ENCODE results near the gene B9D1. TPM values are rescaled to one million over a fixed set of nuclear protein-coding genes. Genes with fewer than 3 reads are reported as not detected.

B9D1 gene
- total and polyA plus RNA-seq, 2 of the 13 experiments (the other 11 are each of a cell fraction or from before 2014, with no cell fraction given) = 27.7 to 31.1 TPM

DNA sequence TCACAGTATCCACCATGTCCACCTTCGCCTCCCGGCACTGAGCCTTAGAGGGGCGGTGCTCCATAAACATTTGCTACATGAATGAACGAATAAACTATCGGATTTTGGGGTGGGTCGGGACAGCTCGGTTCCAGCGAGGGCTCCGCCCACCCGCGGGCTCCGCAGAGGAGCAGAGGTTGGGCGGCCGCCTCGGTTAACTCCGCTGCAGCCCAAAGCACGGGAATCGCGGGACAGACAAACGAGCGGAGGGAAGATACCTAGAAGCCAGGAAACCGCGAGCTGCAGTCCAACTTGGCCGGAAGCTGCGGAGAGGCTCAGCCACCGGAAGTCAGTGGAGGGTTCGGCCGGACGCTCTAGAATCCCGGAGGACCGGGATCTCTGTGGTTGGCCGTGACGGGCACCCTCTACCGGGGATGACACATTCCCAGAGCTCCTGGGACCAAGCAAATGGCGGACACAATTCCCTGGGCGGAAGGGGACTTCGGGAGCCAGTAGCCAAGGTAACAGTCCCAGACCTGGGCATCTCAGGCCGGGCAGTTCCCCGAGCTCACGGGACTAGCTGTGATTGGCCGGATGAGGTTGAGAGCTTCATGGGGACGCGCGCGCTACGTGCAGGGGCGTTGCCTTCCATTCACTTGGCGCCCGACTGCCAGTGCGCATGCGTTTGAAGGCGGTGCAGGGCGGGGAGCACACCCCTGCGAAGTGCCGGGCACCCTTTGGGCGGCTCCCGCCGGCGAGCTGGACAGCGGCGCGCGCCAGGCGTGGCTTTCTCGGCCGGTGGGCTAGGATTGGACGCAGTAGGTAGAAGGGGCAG, 15.3 kb upstream of the B9D1 start (continued):
- TF ChIP-seq, protein P1, sequence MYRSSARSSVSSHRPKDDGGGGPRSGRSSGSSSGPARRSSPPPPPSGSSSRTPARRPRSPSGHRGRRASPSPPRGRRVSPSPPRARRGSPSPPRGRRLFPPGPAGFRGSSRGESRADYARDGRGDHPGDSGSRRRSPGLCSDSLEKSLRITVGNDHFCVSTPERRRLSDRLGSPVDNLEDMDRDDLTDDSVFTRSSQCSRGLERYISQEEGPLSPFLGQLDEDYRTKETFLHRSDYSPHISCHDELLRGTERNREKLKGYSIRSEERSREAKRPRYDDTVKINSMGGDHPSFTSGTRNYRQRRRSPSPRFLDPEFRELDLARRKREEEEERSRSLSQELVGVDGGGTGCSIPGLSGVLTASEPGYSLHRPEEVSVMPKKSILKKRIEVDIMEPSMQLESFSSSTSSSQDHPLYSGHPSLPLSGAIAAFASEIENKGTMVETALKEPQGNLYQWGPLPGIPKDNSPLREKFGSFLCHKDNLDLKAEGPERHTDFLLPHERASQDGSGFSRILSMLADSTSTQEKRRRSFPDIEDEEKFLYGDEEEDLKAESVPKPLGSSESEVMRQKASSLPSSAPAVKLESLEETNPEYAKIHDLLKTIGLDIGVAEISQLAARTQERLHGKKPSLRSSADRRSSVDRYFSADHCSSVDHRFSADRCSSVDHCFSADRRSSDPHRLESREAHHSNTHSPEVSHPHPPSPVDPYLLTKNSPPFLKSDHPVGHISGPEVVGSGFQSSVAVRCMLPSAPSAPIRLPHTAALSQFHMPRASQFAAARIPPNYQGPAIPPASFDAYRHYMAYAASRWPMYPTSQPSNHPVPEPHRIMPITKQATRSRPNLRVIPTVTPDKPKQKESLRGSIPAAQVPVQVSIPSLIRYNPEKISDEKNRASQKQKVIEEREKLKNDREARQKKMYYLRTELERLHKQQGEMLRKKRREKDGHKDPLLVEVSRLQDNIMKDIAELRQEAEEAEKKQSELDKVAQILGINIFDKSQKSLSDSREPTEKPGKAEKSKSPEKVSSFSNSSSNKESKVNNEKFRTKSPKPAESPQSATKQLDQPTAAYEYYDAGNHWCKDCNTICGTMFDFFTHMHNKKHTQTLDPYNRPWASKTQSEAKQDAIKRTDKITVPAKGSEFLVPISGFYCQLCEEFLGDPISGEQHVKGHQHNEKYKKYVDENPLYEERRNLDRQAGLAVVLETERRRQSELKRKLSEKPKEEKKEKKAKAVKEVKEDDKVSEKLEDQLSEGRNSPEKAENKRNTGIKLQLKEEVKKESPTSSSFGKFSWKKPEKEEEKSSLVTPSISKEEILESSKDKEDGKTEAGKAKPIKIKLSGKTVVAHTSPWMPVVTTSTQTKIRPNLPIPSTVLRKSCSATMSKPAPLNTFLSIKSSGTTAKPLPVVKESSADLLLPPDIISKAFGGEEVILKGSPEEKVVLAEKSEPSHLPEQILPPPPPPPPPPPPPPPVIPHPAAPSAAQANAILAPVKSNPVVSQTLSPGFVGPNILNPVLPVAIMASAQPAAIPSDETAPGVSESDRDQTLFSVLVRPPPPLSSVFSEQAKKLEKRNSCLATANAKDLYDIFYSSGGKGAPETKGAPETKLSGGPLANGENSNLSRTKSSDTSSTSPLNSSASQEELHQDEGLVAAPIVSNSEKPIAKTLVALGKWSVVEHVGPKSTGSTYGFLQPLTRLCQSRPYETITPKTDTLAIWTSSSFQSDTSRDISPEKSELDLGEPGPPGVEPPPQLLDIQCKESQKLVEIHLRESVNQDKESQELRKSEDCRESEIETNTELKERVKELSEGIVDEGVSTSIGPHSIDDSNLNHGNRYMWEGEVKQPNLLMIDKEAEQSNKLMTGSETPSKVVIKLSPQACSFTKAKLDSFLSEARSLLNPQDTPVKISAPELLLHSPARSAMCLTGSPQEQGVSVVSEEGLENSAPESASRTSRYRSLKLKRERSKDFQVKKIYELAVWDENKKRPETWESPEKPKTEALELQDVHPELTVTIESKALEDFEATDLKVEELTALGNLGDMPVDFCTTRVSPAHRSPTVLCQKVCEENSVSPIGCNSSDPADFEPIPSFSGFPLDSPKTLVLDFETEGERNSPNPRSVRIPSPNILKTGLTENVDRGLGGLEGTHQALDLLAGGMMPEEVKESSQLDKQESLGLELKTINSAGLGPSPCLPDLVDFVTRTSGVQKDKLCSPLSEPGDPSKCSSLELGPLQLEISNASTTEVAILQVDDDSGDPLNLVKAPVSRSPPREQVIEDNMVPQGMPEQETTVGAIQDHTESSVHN (CRISPR knock-in tag; IDR thresholded peaks at IDR 0.05) = no peak
- no peak for TF ChIP-seq ZNF282 (IDR thresholded peaks at IDR 0.05; ENCODE audit: partially characterized antibody)
- TF ChIP-seq ASH2L (IDR thresholded peaks at IDR 0.05; ENCODE audit: insufficient read length, low read depth, low read length) = peak; percentile 86
- TF ChIP-seq, protein P2, sequence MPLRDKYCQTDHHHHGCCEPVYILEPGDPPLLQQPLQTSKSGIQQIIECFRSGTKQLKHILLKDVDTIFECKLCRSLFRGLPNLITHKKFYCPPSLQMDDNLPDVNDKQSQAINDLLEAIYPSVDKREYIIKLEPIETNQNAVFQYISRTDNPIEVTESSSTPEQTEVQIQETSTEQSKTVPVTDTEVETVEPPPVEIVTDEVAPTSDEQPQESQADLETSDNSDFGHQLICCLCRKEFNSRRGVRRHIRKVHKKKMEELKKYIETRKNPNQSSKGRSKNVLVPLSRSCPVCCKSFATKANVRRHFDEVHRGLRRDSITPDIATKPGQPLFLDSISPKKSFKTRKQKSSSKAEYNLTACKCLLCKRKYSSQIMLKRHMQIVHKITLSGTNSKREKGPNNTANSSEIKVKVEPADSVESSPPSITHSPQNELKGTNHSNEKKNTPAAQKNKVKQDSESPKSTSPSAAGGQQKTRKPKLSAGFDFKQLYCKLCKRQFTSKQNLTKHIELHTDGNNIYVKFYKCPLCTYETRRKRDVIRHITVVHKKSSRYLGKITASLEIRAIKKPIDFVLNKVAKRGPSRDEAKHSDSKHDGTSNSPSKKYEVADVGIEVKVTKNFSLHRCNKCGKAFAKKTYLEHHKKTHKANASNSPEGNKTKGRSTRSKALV (CRISPR knock-in tag; IDR thresholded peaks at IDR 0.05) = peak; percentile 62; the same call in 1 of the 2 replicates
- no peak for TF ChIP-seq MBNL3 (CRISPR knock-in tag; conservative IDR thresholded peaks at IDR 0.05)
- TF ChIP-seq ZNF160 (CRISPR knock-in tag; IDR thresholded peaks at IDR 0.05) = no peak
- TF ChIP-seq NR2C2 (CRISPR knock-in tag; IDR thresholded peaks at IDR 0.05; ENCODE audit: borderline replicate concordance) = peak; percentile 73
- peak; percentile 89 for TF ChIP-seq NFYB (CRISPR knock-in tag; IDR thresholded peaks at IDR 0.05)
- TF ChIP-seq NCOA2 (CRISPR knock-in tag; IDR thresholded peaks at IDR 0.05) = no peak
- peak; percentile 92 for TF ChIP-seq PHF21A (CRISPR knock-in tag; IDR thresholded peaks at IDR 0.05)
- TF ChIP-seq TARDBP (CRISPR knock-in tag; IDR thresholded peaks at IDR 0.05) = no peak; the same call in 1 of the 2 replicates
- TF ChIP-seq ZNF224 (CRISPR knock-in tag; IDR thresholded peaks at IDR 0.05) = no peak
- 0 out of 2 replicates have a peak, but pooled peaks have one; percentile 6 for TF ChIP-seq ZBTB20 (CRISPR knock-in tag; IDR thresholded peaks at IDR 0.05; ENCODE audit: borderline replicate concordance, low read depth)
- no peak for TF ChIP-seq KLF13 (CRISPR knock-in tag; IDR thresholded peaks at IDR 0.05)
- peak; percentile 74; the same call in 1 of the 3 replicates for TF ChIP-seq MXI1 (IDR thresholded peaks at IDR 0.05; ENCODE audit: borderline replicate concordance, low read depth, low read length)
- TF ChIP-seq, protein P3, sequence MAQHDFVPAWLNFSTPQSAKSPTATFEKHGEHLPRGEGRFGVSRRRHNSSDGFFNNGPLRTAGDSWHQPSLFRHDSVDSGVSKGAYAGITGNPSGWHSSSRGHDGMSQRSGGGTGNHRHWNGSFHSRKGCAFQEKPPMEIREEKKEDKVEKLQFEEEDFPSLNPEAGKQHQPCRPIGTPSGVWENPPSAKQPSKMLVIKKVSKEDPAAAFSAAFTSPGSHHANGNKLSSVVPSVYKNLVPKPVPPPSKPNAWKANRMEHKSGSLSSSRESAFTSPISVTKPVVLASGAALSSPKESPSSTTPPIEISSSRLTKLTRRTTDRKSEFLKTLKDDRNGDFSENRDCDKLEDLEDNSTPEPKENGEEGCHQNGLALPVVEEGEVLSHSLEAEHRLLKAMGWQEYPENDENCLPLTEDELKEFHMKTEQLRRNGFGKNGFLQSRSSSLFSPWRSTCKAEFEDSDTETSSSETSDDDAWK (CRISPR knock-in tag; IDR thresholded peaks at IDR 0.05) = no peak
- TF ChIP-seq HNRNPH1 (optimal IDR thresholded peaks at IDR 0.05; ENCODE audit: low read depth, low read length) = no peak
- no peak for TF ChIP-seq ZNF207 (IDR thresholded peaks at IDR 0.05; ENCODE audit: borderline replicate concordance)
